ENCODE data around the gene TOM1L2. TPM values are rescaled to one million over a fixed set of nuclear protein-coding genes. Genes with fewer than 3 reads are reported as not detected.

The TOM1L2 gene
- polyA plus RNA-seq, 4 donors: 33.3 to 46.1 (median 36.1) TPM

DNA sequence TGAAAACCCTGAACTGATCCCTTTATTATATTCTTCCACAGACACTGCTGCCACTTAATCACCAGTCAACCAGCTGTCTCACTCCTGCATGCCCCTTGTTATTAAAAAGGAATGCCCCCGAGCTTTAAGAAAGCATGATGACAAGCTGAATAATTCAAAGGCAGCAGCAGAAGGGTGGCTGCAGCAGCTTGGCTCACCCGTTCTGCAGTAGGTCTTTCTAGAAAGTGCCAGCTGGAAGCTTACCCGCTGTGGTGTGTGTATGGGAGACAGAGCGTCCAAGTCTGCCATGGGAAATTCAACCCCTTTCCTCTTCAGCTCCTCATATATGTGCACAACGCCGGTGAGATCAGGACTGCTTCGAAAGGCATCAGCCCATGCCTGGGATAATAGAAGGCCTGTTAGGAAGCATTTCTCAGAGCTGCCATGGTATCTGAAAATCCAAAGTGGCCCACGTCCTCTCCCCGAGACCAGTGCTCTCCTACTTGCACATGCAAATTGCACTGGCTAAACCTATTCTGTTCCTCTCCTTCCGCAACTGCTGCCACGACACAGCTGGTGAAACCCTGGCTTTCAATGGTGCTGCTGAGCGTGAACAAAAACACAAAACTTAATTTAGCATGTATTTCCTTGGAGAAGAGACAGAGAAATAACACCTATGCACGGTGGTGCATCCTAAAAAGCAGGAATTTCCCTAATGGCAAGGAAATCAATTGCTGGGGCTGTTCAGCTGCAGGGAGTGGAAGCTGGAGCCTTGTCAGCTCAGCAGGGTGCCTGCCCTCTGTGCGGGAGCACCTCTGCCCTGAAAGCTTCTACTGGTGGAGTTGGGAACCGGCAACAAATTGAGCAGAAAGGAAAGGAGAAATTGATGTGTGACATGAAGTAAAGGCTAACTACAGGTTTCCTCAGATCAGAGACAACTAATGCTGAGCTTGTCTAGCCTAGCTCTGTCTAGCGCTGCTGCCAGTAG is 87.5 kb downstream of the TOM1L2 start:
- no peak for DNase-seq (ENCODE audit: low read depth in 4 of 4, low spot score in 3 of 4)

DNA sequence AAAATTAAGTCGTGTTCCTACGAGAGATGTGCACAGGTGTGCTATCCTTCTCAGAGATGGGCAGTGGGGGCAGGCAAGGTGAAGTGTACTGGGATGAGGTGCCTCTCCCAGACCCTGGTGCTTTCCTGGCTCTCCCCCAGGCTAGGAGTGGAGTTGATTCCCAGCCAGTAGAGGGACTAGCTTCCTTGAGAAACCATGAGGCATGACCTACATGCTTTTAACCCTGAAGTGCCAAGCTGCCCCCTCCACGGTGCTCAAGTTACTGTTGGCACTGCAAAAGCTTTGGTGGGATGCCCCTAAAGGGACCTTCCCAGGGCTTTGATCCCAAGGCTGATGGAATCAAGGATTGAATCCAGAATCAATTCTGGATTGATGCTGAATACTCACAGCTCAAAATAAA is 88.4 kb downstream of the TOM1L2 start:
- no peak for DNase-seq (ENCODE audit: low read depth in 4 of 4, low spot score in 3 of 4)

DNA sequence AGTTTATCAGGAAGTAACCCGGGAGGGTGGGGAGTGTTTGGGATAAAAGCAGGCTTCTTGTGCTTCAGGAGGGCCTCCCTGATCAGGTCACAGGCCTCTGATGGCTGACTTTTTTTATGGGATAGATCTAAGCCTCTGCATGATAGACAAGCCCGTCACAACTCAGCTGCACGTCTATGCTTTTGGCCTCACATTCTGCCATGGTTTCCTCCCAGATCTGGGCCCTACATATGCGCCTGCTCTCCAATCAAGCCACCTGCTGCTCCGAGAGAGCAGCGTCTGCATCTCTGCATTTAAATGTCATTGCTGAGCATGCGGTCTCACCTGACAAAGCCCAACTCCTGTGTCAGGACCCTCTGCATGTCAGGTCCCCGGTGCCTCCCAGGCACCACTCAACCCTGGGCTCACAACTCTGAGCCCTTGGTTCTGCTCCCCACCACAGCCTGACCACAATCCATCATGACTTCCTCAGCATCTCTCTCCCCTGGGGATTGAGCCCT is 90.1 kb downstream of the TOM1L2 start:
- DNase-seq (ENCODE audit: low read depth in 4 of 4, low spot score in 3 of 4): no peak

DNA sequence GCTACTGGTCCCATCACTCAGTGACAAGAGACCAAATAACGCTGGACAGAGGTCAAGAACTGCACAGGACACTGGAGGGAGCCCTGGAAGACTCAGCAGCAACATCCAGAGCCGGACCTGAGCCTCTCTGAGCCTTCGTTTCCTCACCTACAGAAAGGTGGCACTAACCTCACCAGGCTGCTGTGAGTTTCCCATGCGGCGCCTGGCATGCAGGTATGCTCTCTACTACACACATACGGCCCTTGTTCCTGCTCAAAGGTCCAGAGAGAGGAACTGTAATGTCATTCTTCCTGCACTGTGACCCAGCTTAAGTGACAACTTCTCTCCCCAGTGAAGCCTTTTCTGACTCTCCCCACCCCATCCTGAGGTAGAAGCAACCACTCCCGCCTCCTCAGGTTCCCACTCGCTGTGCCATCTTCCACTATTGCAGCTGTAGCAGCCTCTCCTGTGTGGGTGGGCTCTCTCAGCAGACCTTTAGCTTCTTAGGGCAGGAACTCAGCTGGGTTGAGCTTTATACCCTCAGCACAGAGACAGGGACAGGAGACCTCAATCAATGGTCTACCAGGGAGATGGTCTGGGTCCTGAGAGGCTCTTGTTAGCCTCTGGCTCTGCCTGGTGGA is 91.5 kb downstream of the TOM1L2 start:
- no peak for DNase-seq (ENCODE audit: low read depth in 4 of 4, low spot score in 3 of 4)

DNA sequence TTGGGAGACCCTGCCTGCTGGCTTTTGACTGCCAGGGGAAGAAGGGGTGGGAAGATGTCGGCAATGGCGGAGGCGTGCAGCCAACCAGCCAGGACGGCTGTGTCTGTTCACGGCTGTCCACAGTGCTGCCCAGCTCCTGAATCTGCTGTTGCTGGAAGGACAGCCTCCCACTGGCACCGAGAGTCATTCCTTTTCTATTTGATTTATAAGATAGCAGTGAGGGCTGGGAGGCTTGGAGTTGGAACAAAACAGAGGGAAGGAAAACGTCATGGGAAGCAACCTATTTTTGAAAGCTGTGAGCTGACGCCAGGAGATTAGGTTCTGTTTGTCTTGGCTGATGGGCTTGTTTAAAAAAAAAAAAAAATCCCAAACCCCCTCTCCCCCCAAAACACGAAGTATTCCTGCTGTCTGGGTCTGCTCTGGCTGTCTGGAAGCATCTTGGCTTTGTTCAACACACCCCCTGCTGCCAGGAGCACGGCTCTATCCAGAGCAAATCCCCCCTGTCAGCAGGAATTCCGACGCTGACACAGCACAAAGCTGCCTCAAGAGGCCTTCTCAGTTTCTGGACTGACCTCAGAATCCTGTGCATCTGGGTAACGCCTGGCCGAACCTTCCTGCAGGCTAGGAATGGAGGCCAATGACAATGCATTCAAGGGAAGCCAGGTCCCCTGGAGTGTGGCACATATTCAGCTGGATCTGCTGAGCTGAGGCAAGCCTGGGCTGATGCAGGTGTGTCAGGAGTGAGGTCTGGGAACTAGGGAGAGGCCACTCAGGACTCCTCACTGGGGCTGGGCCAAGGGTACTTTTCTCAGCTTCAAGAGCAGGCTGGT is 94.5 kb downstream of the TOM1L2 start:
- peak; percentile 67 to 80 (median 74) for DNase-seq (ENCODE audit: low read depth in 4 of 4, low spot score in 3 of 4)

DNA sequence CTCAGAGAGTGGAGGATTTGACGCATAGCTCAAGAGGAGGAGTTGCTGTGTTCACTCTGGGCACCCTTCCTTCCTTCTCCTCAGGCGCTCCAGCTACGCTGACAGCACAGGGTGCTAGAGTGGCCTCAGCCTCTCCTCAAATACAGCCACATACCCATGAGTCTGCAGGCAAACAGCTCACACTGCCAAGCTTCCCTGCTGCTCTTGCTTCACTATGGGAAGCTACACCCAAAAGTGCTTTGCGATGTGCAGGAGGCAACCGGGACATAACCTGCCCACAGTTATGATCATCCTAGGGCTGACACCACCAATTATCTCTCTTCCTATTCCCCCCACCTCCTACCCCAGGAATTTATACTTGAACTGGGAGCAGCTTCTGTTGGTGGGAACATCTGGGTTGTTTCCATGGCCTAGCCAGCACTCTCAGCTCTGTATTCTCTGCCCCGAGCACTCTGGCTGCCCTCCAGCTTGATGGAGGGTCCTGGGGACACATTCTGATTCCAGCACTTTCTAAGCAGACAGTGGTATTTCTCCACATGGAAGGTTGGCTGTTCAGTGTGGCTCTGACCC is 95.2 kb downstream of the TOM1L2 start:
- peak in 1 of 4 donors; percentile 36 for DNase-seq (ENCODE audit: low read depth in 4 of 4, low spot score in 3 of 4)

DNA sequence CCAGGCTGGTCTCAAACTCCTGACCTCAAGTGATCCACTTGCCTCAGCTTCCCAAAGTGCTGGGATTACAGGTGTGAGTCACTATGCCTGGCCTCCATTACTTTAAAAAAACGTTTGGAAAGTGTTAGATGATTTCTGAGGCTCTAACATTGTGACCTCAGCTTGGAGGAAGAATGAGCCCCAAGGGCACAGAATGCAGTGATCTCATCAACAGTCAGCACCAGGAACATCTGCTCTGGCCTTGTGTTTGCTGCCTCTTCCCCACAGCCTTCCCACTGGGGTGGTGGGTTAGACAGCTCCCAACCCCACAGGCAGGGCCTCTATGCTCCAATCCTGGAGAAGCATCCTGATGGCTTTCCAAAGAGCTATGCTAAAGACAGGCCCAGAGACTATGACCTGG is 97.7 kb downstream of the TOM1L2 start:
- DNase-seq (ENCODE audit: low read depth in 4 of 4, low spot score in 3 of 4): no peak

DNA sequence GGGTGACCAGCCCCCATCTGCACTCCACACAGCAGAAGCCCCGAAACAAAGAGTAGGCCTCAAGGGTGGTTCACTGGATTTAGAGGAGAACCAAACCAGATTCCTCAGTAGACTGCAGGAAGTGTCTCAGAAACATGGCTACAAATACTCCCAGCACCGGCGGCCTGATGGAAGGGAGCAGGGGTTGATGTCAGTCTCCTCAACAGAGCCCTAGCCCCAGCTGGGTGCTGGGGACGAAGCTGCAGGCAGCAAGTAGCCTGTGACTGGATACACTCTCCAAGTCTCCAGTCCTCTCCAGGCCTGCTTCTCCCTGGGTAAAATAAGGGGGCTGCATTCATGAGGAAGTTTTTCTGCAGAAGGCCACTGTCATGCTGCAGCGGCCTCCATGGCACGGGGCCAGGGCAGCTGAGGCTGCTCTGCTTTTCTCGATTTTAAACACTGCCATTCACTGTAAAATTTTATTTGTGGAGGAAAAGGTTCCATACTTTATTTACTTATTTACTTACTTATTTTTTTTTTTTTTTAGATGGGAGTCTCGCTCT is 98.7 kb downstream of the TOM1L2 start:
- no peak for DNase-seq (ENCODE audit: low read depth in 4 of 4, low spot score in 3 of 4)

DNA sequence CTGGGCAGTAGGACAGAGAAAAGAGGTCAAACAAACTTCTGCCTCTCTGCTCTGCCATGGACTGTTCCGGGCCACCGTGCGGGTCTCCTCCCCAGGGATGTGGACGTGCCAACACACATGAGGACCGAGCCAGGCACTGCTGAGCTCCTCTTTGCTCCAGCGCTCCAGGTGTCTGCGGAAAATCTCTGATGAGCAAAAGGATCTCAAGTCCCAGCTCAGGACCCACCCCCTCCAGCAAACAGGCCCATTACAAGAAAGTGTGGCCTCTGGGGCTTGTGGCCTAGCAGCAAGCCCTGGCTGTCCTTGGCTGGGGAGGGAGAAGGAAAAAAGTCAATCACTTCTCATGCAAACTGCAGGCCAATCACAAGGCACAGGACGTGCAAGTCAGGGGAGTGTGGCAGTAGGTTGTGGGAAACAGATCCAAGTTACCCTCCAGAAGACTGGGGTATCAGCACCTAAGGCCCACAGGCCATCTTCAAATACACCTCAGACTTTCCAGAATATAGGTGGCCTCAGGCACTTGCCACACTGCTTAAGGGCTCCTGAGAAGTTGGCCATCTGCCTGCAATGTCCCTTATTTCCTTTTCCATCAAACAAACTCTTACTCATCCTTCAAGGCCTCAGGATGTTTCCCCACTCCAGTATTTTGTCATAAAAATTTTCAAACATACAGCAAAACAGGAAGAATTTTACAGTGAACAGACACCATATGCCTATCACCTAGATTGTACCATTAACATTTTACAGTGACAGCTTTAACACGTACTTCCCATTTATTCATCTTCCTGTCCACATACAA is 99.5 kb downstream of the TOM1L2 start:
- DNase-seq (ENCODE audit: low read depth in 4 of 4, low spot score in 3 of 4): no peak

DNA sequence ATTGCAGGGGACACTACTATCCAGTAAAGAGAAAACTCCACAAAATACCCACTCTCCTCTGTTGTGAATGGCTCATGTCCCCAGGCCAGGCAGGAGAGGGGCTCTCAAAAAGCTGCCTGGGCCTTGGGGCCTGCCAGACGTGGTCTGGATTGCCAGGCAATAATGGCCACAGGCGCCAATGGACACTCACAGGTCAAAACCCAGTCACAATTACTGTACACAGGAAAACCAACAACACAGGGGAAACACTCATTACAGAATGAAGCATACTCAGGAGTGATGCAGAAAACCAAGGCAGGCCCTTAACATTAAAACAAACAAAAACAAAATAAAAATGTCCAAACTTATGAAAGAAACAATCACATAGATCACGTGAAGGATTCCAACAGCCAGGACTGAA is 100.3 kb downstream of the TOM1L2 start:
- DNase-seq (ENCODE audit: low read depth in 4 of 4, low spot score in 3 of 4): no peak

DNA sequence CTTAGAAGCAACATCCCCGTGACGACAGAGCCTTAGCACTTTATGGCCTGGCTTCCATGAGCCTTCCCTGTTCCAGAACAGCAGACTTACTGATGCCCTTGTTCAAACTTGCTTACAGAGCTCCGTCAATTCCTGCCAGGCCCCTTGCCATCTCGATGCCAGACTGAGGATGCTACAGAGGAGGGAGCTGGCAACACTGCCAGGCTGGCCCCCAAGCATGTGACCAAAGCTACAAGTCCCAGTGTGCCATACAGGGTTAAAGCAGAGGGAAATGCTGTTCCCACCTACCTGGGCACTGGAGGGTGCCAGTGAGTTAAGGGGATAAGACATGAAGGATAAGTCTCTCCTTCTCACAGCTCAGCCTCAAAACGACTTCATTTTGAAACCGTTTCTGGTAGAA is 102.0 kb downstream of the TOM1L2 start:
- no peak for DNase-seq (ENCODE audit: low read depth in 4 of 4, low spot score in 3 of 4)

DNA sequence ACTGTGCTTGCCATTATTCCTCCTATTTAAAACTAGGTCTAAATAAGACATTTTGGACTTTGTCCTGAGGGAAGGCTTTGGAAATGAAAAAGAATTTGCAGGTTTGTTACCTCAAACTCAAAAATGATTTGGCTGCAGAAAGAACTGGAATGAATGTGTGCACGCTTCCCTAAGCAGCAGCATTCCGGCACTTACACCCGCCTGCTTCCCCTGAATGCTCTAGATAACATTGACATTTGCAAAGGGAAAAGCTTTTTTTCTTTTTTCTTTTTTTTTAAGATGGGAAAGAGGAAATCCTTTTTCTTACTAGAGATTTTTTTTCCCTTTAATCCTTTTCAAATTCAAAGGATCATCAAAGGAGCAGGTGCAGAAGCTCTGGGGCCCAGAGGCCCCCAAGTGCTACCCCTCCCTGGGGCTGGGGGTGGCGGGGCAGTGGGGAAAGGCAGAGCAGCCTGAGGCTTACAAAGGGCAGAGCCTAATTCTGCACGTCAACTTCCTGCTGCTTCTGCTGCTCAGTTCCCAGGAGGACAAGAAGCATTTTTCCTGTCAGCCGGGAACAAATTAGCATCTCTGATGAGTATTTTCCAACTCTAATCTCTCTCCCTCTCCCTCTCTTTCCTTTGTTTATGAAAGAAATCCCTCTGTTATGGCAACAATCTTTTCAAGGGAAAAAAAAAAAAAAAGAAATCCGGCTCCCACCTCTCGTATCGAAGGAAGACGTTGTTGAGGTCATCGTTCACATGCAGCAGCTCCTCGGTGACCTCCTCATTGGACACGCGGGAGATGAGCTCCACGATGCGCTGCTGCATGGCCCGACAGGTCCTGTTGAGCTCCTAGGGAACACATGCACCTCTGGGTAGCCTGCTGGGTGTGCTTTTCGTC is 103.3 kb downstream of the TOM1L2 start:
- DNase-seq (ENCODE audit: low read depth in 4 of 4, low spot score in 3 of 4): no peak

DNA sequence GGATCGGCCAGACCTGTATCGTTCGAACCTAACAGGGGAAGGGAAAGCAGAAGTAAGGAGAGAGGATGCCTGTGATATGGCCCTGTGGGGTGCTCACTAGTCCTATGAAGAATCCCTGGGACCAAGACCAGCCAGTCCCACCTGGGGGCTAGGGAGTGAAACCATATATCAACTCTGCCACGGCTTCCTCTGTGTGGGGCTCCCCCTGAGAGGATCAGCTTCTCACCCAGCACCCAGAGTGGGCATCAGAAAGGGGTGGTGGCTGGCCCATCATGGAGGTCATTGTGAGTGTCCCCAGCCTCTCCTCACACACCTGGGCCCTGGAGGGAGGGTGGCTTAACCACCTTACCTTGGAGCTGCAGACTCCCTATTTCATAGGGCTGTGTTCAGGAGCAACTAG is 105.3 kb downstream of the TOM1L2 start:
- DNase-seq (ENCODE audit: low read depth in 4 of 4, low spot score in 3 of 4): no peak

DNA sequence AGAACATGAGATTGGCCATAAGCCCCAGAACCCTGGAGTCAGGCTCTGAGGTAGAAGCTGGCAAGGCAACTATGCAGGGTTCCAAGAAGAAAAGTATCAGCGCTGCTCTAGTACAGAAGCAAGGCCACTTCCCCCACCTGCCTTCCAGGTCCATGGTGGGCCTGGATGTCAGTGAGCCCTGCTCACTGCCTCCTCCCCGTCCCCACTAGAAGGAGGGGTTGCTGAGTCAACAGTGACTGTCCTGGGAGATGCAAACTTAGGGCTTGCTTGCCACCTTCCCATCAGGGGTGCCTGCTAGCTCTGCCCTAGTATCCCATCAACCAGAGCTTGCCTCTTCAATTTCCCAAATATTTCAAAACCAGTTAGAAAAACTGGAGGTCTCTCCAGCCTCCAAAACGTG is 105.8 kb downstream of the TOM1L2 start:
- DNase-seq (ENCODE audit: low read depth in 4 of 4, low spot score in 3 of 4): no peak

DNA sequence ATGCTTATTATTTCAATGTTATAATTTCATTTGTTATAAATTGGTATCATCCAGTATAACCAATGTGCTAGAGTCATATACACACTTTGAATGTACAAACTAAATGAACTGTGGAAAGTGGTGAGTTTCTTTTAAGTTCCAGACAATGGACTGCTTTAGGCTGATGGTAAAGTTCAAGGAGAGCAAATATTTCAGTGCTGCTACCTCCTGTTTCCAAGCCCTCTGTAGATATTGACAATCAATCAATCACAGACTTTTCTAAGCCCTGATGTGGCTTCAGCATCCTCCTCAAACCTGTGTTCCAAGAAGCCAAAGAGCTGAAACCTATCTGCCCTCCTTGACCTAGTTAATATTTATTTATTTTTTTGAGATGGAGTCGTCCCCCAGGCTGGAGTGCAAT is 107.2 kb downstream of the TOM1L2 start:
- DNase-seq (ENCODE audit: low read depth in 4 of 4, low spot score in 3 of 4): no peak

DNA sequence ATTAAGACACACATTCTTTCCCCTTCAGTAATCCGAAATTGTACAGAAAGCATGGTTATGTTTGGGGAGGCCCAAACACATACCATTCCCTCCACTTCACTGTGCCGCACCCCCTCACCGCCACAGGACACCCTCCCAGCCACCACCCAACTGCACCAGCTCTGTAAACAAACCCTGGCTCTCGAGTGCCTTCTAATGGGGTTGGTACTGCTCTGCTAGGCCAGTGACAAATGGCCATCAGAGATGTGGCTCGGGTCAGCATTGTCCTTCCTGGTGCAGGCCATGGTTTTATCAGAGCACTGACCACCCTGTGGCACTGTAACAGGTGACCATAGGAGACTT is 111.5 kb downstream of the TOM1L2 start:
- no peak for DNase-seq (ENCODE audit: low read depth in 4 of 4, low spot score in 3 of 4)

DNA sequence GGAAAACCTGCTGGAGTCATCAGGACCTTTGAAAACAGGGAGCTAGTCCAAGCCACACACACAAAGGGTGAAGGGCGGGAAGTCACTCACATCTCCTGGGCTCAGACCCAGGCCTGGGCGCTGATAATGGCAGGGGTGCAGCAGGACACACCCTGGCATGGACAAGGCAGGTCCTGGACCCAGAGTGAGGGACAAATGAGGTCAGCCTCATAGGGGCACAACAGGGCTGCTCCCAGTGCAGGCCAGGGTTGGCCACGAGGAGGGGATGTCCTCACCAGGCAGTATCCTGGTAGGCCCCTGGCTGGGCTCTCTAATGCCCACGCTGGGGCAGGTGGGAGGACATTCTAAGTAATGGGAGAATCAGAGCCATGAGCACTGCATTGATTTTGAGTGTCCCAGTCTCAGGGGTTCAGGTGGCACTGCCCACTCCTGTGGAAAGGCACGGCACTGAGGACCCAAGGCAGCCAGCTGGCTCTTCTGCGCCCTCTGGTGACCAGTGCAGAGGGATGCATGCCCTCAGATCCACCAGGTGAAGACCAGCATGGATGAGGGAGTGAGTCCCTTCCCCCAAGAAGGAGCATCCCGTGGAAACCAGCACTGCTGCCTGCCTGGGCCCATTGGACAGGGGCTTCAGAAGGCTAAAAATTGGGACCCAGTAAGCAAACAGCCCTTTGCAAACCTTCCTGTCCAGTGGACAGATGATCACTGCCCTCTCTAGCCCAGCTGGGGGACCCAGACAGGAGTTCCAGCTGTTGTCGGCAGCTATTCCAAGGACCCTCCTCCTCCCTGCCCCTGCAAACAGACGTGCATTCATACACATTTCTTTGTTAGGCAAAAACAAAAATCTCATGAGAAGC is 112.1 kb downstream of the TOM1L2 start:
- DNase-seq (ENCODE audit: low read depth in 4 of 4, low spot score in 3 of 4): no peak

DNA sequence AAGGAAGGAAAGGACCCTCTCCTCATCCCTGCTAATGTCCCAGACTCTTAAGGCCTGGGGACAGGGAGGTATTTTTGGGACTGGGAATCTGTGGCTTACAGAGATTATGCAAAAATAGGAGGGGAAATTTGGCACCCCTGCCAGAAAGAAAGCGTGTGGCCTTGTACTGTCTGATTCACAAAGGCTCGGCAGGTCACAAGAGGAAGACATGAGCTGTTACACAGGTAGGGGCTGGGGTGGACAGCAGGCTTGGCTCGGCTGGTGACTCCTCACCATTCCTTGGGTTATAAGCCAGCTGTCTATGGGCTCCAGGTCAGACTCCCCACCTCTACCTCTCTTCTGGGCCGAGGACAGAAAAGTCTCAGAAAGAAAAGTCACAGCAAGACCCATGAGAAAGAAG is 114.7 kb downstream of the TOM1L2 start:
- no peak for DNase-seq (ENCODE audit: low read depth in 4 of 4, low spot score in 3 of 4)
